PC-9 (cell line): ENCODE results near the gene SAMD8.

ENCODE experiments used
- CTCF ChIP-seq: fragments of 200-600 bp; sonication (generic); conservative IDR thresholded peaks from 2 replicates; pipeline ENCODE4 v1.6.1; 2017; ENCODE audit warnings: mixed run types, antibody characterized with exemption, mild to moderate bottlenecking, moderate library complexity
- EZH2 ChIP-seq: fragments of 200-600 bp; sonication (generic); IDR thresholded peaks from 2 replicates; pipeline ENCODE4 v1.8.0; 2017; ENCODE audit warnings: antibody characterized with exemption, low read depth

DNA sequence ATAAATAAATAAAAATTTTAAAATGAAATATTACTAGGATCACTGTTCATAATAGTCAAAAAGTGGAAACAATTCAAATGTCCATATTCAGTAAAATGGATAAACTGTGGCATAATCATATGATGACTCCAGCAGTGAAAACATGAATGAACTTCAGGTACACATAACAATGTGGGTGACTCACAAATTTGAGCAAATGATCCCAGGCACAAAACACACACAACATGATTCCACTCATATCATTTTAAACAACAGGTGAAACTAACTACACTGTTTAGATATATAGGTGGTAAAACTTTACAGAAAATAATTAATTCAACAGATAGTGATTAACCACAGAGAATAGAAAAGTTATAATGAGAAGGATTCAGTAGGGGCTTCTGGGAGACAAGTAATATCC lies 14.7 kb upstream of the SAMD8 start:
- TF ChIP-seq CTCF (no peak), EZH2 (no peak)
